Muscle of back (tissue), 11 donors: ENCODE measurements around the gene TBL1X. TPM values are rescaled to one million over a fixed set of nuclear protein-coding genes. Genes with fewer than 3 reads are reported as not detected.
"Not testable (repeated sequence)": the region's sequence is repeated elsewhere in the genome, so short reads cannot be mapped to it uniquely, and the experiment has no call there.

Experiments used
- DNase-seq, 3 donors: peaks; one replicate each; pipeline versions ENCODE4 v3.0.0 to v3.0.0-alpha.2; 2013
- polyA plus RNA-seq, 10 donors: library from polyadenylated mRNA; unstranded; fragments of 120-200 nt; gene quantifications; one replicate each; pipeline ENCODE4 v1.2.1, GENCODE V29; 2013; ENCODE audit not compliant: insufficient read length in 10 of 10

The TBL1X gene
- polyA plus RNA-seq, 10 donors = 10.1 to 18.6 (median 12.0) TPM

DNA sequence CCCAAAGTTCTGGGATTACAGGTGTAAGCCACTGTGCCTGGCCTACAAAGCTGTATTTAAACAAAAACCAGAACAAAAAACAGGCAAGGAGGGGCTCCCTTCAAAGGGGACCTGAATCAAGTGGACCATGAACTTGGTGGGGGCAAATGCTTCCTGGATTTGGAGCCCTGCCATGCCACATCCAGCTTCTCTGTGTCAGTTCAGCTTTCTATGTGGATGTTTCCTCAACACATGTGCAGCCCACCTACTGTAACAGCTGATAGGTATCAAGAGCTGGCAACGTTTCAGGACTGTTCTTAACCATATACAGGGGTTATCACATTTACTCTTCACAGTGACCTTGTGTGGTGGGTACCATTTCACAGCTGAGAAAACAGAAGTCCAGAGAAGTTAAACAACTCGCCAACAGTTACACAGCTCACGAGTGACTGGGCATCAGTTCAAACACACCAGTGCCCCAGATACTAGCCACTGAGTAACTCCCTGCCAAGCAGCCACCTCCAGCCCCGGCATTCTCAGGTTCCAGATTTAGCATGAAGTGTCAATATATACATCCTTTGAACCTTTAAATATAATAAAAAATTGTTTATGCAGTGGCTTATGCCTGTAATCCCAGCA, 293.3 kb downstream of the TBL1X start:
- no peak for DNase-seq

DNA sequence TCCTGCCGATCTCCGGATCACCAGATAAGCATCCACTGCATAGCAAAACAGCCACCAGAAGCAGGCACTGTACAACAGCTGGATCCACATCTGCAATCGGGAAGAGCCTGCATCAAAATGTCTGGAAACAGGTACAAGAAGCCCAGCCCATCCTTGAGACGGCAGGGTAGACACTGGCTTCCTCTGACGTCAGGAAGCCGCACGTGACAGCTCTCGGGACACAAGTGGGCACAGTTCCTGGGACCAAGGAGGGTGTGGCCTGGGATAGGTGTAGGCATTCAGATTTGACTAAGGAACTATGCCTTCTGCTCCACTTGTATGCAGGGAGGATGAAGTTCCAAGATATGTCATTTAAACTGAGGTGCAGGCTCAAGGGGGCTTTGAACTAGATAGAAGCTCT, 294.5 kb downstream of the TBL1X start:
- no peak for DNase-seq

DNA sequence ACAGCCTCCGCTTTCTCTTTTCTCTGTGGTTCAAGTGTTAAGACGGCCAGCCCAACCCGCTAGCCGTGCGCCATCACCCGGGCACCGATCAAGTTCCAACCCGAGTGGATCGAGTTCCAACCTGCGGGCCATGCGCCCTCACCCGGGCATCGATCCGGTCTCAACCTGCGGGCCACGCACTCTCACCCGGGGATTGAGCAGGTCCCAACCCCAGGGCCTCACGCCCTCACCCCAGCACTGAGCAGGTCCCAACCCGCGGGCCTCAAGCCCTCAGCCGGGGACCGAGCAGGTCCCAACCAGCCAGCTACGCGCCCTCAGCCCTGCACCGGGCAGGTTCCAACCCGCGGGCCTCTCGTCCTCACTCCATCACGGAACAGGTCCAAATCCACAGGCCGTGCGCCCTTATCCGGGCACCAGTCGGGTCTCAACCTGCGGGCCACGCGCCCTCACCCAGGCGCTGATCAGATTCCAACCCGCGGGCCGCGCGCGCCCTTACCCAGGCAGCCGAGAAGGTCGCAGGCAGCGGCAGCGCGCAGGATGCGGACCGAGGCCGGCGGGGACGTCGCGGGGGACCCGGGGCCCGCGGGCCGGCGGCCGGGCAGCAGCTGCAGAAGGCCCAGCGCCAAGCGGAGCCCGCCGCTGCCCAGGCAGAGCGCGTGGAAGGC, 300.3 kb downstream of the TBL1X start:
- DNase-seq = peak in 1 of 3 donors; percentile 34

DNA sequence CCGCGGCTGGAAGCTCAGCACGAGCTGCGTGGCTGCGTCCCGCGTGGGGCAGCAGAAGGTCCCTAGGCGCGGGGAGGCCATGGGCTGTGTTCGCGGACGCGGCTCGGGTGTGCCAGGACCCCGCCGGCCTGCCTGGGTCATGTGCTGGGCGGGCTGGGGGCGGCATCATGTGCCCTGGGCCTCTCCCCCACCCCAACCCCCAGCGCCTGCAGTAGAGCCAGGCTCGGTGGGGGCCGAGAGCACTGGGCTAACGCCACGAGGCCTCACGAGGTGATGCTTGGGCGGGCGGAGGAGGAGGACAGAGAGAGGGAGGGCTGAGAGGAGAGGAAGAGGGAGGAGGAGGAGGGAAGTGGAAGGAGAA, 300.9 kb downstream of the TBL1X start, which contains the start of gene GPR143:
TSS of gene GPR143 (minus strand) at position 111 of the 361 bp plus-strand sequence. CDS start at position 81, 30 bp downstream.
- DNase-seq = no peak

DNA sequence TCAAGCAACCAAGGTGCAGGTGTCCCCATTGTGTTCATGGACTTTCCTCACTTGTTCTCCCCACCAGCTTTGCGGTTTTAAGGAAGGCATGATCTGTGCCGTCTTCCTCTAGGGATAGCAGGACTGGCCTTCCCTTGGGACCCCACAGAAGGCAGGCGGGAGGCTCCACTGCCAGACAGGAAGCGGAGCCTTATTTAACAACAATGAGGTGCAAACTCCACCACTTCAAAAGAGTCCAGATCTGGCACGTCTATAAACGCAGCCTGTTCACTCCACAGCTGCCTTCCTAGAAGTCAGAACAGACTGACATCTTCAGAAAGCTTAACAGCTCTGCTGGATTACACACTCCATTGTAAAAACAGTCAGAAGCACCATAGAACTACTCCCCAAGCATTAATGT, 302.5 kb downstream of the TBL1X start:
- DNase-seq = no peak

DNA sequence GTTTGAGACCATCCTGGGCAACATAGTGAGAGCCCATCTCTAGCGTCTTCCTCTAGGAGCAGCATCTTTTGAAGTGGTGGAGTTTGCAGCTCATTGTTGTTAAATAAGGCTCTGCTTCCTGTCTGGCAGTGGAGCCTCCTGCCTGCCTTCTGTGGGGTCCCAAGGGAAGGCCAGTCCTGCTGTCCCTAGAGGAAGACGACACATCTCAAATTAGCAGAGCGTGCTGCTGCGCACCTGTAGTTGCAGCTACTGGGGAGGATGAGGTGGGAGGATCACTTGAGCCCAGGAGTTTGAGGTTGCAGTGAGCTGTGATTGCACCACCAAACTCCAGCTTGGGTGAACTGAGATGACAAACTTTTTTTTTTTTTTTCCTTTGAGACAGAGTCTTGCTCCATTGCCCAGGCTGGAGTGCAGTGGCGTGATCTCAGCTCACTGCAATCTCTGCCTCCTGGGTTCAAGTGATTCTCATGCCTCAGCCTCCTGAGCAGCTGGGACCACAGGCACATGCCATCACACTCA, 303.5 kb downstream of the TBL1X start:
- DNase-seq = not testable (repeated sequence)

DNA sequence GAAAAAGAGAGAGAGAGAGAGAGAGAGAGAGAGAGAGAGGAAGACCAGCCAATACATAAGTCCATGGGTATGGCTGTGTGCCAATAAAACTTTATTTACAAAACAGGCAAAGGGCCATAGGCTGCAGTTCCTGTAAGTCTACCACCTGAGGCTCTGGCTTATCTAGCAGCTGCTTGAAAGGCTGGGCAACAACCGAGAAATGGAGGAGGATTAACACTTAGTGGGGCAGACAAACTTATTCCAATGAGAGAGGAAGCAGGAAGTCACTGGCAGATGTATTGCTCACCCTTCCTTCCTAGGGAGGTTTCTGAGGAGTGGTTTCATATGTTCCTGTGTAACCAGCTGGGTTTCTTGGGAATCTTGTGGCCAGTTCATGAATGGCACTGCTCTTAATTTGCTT, 305.5 kb downstream of the TBL1X start:
- no peak for DNase-seq

DNA sequence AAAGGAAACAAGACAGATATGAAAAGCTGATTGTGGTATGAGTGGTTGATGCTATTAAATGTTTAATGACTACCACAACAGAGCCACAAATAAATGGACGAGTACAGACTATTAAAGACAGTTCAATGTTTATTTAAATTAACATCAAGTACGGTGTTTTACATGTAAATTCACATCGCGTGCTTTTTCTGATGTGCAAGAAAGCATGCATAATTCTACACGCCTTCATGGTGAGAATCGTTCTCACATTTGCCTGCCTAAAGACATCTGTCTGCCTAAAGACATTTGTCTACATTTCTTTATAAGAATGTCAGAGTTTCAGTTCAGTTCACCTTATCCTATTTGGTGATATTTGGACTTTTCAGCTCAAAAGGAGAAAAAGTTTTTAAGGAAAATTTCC, 308.1 kb downstream of the TBL1X start:
- DNase-seq = no peak

DNA sequence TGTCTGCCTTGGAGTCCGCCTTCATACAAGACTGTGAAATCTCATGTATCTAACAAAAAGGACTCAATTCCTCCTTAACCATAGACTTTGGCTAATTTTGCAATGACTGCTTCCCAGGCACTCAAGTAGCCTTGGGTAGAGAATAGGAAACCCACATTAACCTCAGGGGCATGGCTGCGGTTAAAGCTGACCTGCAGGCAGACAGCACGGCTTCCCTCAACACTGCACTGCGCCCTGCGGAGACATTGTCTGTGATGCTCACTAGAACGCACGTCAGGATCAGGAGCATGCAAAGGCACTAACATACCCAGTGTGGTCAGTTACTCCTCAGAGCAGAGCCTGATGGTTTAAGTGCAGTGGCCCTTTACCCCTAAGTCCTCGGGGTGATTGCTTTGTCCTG, 311.1 kb downstream of the TBL1X start:
- DNase-seq = no peak

DNA sequence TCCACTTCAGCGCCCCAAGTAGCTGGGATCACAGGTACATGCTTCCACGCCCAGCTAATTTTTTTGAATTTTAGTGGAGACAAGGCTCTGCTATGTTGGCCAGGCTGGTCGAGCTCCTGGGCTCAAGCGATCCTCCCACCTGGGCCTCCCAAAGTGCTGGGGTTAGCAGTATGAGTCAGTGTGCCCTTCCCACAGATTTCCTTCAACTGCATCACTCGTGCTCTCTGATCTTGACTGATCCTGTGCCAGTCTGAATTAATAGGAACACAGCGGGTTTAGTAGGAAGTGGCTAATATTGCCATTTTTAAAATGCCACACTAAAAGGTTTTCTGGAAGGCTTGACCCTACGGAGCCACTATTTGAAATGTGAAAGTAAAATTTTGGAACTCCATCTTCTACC, 317.1 kb downstream of the TBL1X start:
- no peak for DNase-seq

DNA sequence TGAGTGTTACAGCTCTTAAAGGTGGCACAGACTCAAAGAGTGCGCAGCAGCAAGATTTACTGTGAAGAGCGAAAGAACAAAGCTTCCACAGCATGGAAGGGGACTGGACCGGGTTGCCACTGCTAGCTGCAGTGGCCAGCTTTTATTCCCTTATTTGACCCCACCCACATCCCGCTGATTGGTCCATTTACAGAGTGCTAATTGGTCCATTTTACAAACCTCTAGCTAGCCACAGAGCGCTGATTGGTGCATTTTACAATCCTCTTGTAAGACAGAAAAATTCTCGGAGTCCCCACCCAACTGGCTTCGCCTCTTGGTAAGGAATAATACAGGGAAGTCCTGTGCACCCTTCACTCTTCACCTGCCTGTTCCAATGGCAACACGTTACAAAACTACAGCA, 319.5 kb downstream of the TBL1X start:
- DNase-seq = no peak

DNA sequence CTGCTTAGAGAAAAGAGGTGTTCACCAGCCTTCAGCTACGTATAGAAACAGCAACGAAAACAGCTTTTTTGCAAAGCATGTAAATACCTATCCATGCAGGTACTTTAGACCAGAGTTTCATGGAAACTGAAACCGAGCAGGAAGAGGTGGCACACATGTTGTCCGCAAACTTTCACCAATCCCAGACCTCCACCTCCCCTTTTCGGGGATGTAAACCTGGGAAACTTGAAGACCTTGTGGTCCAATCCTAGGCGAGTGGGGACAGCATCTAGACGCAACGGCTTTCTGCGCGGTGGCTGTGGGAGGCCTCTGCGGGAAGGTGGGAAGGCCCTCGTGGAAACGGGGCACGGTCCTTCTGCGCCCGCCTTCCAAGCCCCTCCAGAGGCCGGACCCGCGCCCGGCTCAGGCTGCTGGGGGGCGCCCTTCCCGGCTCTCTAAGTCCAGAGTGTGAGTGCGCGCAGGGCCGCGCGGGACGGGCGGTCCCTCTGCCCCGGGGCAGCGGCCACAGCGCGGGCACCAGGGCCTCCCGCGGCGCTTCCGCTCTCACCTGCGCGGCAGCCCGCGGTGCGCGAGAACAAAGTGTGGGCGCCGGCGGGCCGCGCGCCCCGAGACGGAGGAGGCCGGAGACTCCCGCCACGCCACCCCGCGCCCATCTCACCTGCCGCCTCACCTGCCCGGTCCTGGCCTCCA, 320.5 kb downstream of the TBL1X start:
- no peak for DNase-seq

DNA sequence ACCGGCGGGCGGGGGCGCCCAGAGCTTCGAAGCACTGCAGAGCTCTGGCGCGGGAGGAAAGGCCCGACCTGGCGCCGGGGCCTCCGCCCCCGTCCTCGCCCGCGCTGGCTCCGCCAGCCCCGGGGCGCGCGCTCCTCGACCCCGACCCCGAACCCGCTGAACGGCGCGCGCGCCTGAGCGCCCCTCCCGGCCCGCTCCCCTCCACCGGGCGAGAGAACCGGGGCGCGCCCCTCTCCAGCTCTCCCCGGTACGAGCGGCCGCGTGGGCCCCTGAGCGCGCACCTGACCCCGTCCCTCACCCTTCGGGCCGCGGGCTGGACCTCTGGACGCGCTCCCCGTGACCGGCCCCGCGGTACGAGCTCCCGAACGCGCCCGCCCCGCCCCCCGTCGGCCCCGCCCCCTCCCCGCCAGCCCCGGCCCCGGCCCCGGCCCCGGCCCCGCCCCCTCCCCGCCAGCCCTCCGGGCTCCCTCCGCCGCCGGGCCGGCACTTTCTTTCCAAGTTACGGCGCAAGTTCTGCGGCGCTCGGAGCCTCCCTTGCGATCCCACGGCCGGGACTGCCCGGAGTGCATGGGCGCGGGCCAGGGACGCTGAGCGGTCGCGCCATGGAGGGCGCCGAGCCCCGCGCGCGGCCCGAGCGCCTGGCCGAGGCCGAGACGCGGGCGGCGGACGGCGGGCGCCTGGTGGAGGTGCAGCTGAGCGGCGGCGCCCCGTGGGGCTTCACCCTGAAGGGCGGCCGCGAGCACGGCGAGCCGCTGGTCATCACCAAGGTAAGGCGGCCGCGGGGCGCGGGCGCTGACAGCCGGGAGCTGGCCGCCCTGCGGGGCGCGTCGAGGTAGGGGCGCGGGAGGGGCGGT, 321.3 kb downstream of the TBL1X start, which contains the start of gene SHROOM2:
TSS of gene SHROOM2 (plus strand) at position 486 of the 854 bp plus-strand sequence. CDS start at position 603, 117 bp downstream.
- peak in 1 of 3 donors; percentile 31 for DNase-seq

DNA sequence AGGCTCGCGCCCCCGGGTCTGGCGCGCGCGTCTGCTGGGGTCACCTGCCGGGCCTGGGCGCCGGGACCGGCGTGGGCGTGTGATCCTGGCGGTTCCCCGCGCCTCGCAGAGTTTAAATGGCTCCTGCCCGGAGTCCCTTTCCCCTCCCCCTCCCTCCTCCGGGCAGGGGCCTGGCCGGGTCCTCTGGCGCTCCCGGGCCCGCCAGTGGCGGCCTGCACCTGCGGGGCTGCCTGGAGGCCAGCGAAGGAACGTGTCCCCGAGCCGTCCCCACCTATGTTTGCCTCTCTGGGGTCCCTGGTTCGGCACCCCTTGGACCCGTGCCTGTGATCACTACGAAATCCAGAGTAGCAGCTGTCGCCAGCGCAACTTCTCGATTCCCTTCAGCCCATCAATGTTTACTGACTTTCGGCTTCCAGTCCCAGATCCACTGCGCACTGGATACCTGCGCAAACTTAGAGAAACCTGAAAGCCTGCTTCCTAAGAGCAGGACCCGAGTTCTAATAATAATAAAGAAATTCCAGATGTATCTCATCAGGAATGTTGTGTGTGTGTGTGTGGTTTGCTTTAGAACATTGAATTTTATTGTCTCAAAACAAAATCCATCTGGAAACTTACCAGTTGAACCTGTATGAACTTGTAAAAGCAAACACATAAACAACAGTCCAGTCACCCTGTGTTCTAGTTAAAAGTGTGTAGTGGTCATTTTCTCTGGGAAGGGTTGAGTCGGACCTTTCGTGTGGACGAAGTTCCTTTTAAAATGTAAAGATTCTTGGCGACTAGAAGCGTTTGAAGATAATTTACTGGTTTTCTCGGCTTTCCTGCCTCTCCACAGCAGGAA, 322.2 kb downstream of the TBL1X start:
- DNase-seq = peak in 1 of 3 donors; percentile 44

DNA sequence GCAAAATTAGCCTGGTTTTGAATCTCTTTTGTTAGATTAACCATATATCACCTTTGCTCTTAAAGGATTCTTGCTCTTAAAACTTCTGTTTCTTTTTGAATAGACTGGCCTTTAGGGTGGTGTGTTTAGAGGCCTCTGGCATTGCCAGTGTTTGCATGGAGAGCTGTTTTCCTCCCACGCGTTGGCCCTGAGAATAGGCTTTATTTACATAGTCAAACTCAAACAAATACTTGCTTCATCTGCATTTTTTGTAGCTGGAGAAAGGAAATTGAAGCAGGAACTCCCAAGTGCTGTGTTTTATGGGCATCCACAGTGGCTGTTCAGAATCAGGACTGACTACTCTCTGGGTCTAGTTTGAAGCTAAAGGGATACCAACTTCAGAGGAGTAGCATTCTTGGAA, 324.1 kb downstream of the TBL1X start:
- no peak for DNase-seq

DNA sequence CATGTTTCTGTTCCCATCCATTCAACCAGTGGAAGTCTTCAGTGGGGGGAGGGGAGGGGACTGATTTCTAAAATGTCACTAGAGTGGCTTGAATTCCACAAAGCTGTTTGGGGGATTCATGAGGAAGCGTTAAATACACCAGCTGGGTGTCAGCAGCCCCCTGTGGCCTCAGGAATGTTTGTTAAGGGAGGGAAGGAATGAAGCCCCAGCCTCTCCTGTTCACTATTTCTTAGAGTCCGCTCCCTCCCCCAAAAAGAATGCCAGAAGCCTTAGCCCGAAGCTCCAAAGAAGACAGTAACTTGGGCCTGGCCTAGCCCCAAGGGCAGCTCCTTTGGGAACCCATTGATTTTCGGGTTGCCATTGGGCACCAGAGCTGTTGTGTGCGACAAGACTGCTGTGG, 324.7 kb downstream of the TBL1X start:
- no peak for DNase-seq
